ENCODE results near the gene DDX20.

Gene DDX20, protein sequence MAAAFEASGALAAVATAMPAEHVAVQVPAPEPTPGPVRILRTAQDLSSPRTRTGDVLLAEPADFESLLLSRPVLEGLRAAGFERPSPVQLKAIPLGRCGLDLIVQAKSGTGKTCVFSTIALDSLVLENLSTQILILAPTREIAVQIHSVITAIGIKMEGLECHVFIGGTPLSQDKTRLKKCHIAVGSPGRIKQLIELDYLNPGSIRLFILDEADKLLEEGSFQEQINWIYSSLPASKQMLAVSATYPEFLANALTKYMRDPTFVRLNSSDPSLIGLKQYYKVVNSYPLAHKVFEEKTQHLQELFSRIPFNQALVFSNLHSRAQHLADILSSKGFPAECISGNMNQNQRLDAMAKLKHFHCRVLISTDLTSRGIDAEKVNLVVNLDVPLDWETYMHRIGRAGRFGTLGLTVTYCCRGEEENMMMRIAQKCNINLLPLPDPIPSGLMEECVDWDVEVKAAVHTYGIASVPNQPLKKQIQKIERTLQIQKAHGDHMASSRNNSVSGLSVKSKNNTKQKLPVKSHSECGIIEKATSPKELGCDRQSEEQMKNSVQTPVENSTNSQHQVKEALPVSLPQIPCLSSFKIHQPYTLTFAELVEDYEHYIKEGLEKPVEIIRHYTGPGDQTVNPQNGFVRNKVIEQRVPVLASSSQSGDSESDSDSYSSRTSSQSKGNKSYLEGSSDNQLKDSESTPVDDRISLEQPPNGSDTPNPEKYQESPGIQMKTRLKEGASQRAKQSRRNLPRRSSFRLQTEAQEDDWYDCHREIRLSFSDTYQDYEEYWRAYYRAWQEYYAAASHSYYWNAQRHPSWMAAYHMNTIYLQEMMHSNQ

DNA sequence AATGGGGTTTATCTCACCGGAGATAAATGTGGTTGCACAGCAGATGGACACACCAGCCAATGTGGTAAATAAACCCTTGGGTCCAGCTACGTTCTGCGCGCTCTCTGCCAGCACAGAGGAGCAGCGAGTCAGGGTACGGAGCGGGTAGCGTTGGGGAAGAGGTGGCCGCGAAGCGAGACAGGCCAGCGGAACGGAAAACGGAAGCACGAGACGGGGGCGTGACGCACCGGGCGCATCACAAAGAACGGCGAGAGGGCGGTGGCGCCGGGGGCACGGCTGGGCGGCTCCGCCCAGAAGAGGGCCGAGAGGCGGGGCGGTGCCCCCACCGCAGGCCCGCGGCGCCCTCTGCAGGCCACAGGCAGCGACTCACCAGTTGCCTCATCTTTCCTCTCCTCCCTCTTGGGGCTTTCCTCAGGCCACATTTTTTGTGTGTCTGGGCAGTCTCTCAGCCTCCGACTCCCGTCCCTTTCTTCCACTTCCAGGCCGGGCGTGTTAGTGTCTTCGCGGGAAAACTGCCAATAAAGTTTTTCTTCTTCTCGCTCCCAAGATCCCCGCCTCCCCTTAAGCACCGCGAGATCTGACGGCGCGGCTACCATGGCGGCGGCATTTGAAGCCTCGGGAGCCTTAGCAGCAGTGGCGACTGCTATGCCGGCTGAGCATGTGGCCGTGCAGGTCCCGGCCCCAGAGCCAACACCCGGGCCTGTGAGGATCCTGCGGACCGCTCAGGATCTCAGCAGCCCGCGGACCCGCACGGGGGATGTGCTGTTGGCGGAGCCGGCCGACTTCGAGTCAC, at the start of gene DDX20:
DDX20 (plus strand) TSS at position 571 of the 793 bp plus-strand sequence; CDS start at position 595, 24 bp downstream.
- in situ Hi-C loops (cut with MboI; ENCODE audit: low sequenced_read_pairs) = loop anchor here (5.0 to 10.0 kb wide), 2 partner anchors 53 to 271 kb away; no protein-coding TSS in a partner anchor

DNA sequence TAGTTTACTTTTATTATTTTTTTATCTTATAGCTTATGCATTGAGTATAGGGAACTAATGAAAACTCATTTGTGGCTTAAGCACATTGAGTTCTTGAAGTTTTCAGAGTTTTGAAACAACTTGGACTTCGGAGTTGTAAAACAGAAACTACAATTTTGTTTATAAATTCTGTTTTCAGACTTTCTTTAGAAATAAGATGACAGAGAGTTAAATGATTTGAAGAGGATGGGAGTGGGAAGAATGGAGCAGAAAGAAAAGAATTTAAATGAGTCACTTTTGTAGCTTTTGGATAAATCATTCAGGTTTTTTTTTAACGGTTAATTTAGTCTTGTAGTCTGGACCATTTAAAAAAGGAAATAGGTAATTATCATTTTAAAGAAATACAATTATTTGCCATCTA, 48.8 kb upstream of the DDX20 start:
- in situ Hi-C loops (cut with MboI; ENCODE audit: low sequenced_read_pairs) = no loop called here

DNA sequence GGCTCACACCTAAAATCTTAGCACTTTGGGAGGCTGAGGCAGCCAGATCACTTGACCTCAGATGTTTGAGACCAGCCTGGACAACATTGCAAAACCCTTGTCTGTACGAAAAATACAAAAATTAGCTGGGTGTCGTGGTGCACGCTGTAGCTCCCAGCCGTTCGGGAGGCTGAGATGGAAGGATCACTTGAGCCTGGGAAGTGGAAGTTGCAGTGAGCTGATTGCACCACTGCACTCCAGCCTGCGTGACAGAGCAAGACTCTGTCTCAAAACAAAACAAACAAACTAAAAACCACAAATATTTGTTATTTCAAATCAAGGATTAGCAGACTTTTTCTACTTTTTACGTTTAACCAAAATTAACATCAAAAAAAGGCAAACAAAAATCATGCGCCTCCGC, 47.8 kb upstream of the DDX20 start:
- in situ Hi-C loops (cut with MboI; ENCODE audit: low sequenced_read_pairs) = no loop called here

DNA sequence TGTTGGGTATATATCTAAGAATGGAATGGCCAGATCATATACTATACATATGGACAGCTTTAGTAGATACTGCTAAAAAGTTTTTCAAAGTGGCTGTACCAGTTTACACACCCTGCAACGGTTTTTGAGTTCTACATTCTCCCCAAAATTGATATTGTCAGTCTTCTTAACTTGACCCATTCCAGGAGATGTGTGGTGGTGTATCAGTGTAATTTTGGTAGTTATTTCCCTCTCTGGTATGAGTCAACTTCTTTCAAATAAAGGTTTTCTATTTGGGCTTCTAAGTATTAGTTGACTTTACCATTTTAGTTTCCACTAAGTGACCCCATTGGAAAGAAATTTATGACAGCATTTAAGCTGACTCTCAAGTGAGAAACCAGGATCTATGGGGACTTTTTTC, 45.7 kb upstream of the DDX20 start:
- in situ Hi-C loops (cut with MboI; ENCODE audit: low sequenced_read_pairs) = no loop called here

DNA sequence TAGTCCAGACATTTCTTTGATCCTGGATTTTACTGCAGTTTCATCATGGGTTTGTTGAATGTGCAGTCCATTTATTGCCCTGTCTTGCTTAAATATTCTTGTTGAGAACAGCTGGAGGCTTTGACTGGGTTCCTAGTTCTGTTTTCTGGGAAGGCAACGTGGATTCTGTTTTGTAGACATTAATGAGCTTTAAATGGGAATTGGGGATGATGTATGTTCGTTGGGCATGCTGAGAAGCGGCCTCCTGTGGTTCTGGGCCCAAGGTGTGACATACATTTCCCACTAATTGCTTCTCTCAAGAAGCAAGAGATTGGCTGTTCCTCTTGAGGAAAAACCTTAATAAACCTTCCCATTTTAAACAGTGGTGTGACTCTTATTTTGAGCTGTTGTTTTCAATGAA, 39.4 kb upstream of the DDX20 start:
- in situ Hi-C loops (cut with MboI; ENCODE audit: low sequenced_read_pairs) = no loop called here

DNA sequence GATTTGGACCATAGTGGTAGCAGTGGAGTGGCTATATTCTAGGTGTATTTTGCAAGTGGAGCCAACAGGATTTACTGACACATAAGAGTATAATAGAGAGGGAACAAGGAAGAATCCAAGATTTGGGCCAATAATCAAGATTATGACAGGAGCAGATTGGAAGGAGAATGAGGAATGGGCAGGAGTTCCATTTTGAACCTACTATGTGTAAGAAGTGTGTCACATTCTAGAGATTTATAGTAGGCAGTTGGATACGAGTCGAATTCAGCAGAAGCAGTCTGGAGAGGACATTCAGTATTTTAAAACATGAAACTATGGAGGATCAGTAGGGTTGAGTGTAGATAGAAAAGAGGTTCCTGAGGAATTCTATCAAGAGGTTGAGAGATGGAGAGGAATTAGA, 38.3 kb upstream of the DDX20 start:
- in situ Hi-C loops (cut with MboI; ENCODE audit: low sequenced_read_pairs) = no loop called here

DNA sequence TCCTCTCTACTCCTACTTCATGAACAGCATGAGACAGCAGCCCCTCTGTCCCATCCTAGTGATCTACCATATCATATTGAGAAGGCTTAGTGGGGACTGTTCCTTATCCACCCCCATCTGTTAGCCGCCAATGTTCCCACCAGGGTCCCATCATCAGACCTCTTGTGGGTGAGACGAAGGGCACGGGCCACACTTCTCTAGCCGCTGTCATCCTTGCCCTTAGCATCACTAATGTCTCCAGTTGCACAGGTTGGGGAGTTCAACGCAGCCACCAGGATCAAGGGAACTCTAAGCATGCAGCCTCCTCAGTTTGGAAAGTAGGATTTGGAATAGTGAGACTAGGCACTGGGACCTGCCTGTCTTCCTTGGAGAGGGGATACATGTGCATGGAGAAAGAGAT, 36.6 kb upstream of the DDX20 start:
- in situ Hi-C loops (cut with MboI; ENCODE audit: low sequenced_read_pairs) = no loop called here

DNA sequence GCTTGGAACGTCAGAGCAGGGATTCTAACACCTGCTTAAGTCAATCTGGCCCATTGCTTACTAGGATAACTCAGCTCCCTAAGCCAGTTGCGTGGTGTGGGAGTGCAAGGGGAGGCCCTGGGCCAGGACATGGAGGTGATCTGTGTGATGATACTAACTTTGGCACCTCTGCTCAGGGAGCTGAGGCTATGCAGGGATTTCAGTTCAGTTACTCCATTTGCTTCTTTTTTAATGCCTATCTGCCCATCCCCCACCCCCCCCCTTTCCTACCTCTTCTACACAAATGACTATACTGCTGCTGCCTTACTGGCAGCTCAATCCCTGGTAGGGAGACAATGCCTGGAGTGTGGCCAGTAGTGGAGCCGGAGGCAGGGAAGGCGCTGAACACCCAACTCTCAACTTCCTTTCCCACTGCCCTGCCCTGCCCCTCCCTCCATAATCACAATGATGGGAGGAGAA, 36.0 kb upstream of the DDX20 start:
- in situ Hi-C loops (cut with MboI; ENCODE audit: low sequenced_read_pairs) = no loop called here

DNA sequence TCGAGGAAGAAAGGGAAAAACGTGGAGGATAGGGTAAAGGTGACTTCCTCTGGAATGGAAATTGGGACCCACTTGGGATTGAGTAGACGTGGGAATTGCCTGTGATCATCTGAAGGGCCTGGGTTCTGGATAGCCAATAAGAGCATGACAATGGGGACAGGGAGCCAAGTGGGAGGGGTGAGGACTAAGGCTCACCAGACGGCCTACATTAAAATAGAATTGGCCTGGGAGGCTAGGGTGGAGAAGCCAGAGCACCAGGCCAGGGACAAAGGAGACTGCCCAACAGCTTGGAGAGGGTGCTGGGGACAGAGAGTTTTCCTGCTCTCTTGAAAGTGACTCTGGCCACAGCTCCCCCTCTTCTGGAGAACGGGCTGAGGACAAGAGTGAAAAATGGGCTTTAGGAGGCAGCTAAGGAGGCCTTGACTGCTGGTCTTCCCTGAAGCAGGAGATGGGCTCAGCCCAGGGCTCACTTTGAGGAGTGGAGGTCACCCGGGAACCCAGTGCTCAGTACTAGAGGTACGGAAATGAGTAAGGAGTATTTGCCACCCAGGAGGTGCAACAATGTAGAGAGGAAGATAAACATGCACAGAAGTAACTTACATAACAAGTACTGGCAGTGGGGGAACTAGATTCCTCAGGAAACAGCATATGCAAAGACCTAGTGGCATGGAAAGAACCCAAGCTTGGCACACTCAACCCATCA, 35.3 kb upstream of the DDX20 start:
- in situ Hi-C loops (cut with MboI; ENCODE audit: low sequenced_read_pairs) = no loop called here

DNA sequence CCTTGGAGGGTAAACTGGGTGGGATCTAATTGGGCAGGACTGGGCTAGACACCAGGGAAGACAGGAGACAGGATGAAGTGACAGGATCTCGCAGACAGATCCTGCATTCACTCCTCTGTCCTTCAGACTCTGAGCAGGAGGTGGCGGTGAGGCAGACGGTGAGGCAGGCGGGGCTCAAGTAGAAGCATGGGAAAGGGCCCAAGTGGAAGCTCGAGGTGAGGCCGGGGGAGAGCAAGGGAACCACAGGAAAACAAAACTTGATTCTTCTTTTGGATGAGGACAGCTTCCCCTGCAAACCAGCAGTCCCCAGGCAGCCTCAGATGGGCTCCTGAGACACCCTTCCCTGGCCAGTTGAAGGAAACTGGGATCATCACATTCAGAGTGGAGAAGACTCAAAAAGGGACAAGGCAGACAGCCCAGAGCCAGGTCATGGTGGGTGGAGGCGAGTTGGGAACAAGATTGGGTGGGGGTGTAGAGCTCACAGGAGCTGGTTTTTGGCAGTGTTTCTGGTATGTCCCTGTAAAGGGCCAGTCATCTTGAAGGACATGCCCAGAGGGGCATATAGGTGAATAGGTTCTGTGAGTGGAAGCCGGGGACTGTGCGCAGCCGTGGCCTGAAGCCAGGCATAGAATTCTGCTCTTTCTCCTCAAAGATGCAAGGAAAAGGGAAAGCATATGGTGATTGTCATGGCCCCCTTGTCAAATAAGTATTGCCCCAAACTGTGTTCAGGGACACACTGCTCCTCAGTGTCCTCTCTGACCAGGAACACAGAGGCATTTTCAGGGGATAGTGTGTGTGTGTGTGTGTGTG, 34.5 kb upstream of the DDX20 start:
- in situ Hi-C loops (cut with MboI; ENCODE audit: low sequenced_read_pairs) = no loop called here

DNA sequence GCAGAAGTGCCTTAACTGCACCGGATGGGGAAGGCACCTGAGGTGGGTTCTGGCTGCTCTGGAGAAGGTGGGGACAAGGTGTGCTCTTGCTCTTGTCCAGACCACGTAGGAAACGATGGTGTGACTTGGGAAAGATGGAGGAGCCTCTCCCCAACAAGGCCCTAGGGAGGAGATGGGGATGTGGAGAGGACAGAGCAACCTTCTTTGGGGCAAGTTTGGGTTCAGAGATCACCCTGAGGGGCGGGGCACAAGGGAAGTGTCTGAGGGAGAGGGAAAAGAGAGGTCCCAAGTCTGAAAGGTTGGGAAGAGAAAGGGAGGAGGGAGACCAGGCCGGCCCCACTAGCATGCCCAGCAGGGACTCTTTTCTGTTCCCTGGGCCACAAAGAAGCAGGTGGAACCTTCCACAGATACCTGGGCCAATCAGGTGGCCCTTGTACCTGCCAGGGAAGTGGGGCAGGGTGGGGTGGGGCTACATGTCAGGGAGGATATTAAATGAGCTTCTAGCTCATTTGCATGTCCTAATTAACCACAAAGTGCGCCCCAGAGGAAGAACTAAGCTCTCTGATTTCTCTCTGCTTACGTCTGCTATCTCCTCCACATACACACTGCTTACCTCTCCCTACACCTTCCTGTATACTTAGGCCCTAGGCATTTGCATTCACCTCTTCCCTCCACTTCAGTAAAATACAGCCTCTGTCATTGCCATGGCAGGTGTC, 32.5 kb upstream of the DDX20 start:
- in situ Hi-C loops (cut with MboI; ENCODE audit: low sequenced_read_pairs) = no loop called here

DNA sequence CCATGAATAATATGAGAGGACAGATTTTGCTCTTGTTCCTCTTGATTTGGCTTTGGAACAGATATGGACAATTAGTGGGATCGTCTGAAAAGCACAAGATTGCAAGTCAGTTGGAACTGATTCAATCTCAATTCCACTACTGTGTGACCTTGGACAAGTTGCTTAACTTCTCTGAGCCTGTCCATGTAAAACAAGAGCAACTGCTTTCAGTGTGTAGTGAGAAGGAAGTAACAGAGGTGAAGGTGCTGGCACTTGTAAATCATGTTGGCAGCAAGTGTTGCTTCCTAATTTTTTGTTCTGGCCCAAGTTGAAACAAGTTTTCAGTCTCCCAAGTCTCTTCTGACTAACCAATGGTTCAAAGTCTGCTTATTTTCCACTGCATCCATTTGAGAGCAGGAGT, 31.8 kb upstream of the DDX20 start:
- in situ Hi-C loops (cut with MboI; ENCODE audit: low sequenced_read_pairs) = no loop called here

DNA sequence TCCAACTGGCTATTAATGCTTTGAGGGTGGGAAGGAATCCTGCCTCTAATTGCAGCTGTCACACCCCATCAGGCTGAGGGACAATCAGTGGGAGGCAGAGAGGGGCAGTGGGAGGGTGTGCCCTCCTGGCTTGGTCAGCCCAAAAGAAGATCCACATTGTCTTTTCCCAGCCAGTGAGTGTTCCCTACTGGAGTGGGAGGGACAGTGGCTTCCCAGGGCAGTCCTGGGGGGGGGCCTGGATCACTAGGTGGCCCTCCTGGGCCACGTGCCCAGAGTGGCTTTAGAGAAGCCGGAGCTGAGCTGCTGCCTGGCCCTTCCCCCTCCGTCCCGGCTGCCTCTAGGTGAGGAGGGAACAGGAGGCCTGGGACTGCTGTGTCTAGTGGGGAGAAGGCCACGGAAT, 30.5 kb upstream of the DDX20 start:
- in situ Hi-C loops (cut with MboI; ENCODE audit: low sequenced_read_pairs) = no loop called here

DNA sequence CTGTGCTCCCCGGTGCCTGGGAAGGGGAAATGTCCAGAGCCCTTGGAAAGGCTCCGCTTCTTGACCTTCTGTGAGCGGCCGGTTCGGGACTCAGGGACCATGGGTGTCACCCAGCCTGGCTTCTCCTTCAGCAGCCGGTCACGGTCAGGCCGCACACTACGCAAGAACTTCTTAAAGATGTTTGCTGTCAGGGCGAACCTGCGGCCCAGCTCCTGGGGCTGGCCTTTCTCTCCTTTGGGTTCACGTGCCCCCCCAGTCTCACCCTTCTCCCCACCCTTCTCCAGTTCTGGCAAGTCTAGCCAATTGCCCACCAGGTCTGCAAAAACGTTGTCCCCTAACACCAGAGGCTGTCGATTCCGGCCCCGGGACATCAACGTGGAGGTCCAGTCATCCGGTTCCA, 28.6 kb upstream of the DDX20 start:
- in situ Hi-C loops (cut with MboI; ENCODE audit: low sequenced_read_pairs) = no loop called here

DNA sequence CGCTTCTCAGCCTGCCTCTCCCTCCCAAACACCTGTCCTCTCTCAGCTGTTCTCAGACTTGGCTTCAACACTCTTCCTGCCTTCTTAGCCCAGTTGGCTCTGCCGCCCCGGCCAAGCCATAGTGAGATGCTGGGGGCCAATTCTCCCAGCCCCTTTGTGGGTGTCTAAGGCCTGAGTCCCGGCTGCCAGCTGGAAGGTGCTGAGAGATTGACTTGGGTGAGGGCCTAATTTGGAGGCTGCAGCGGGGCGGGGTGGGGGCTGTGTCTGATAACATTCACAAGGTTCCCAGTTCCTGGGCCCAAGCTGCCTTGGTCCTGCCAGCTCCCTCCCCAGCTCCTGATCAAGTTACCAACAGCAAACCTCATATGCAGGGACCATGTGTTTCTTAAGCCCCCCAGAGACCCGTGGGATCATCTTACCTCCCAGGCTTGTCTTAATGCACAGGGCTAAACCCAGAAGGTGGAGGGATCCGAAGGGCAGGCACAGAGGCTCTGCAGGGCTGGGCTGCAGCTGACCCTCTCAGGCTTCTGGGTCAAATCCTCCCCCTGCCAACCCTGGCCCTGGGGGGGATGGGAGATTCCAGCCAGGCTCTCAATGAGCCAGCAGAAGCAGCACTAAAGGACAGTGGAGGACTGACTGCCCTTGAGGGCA, 26.3 kb upstream of the DDX20 start:
- in situ Hi-C loops (cut with MboI; ENCODE audit: low sequenced_read_pairs) = no loop called here

DNA sequence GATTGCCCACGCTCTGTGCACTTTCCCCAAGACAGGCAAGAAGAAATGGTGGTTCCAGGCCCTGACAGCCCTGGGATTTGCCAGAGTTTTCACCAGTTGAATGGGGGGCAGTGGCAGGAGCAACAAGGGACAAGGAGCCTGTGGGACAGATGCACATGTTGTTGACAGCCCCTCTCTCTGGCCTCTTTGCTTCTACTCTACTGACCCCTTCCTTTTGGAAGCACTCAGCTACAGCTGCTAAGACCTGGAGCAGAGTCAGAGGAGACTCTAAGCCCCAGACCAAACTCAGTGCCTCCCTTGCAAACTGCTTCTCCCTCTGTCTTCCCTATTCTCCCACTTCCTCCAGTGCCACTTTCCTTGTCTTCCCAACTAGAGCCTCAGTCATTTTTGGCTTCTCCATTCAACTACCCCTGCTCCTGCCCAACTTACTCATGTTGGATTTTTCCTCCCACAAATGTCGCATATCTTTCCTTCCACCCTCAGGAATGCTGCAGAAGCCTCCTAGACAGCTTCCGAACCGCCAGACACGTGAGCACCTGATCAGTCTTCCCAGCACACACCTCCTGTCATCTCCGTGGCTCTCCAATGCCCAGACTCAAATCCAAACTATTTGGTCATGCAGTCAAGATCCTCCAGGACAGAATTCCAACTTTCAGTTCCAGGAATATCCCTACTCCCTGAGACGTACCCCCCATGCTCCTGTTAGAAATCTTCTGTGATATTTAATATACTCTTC, 25.6 kb upstream of the DDX20 start:
- in situ Hi-C loops (cut with MboI; ENCODE audit: low sequenced_read_pairs) = no loop called here

DNA sequence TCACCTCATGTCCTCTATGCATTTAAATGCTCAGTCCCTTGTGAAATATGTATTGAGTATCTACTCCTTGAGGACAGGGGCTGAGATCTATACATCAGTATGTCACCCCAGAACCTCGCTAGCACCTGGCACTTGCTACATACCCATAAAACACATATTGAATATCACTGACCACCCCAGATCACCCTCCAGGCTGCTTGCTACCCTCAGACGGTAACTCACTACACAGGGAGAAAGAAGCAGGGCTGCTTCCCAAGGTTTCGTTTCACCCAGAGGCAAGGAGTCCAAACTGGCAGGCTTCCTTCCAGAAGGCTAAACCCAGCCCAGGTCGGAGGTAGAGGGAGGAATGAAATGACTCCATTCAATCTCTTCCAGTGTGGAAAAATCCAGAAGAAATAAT, 25.0 kb upstream of the DDX20 start:
- in situ Hi-C loops (cut with MboI; ENCODE audit: low sequenced_read_pairs) = no loop called here

DNA sequence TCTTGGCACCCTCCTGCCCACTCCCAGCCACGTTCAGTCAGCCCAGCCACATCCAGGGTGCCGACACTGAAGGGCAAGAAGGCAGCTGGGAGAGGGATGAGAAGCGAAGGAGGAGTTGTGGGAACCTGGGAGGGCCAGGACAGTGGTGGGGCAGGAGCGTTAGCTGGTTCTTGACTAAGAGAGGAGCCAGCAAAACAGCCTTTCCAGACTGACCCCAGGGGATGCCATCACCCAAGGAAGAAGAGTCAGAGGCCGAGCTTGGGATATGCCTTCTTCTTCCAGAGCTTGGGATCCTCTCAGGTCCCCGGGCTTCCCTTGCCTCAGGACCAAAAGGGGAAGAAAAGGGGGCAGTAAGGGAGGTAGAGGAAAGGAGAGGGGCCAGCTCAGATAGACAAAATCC, 23.7 kb upstream of the DDX20 start:
- in situ Hi-C loops (cut with MboI; ENCODE audit: low sequenced_read_pairs) = no loop called here

Measured in HL-60/S4 treated with retinoic acid at 250 ng/mL for 4 days and 3 days (cell line).